ENCODE results near the gene WWTR1.

WWTR1 gene

GRCh38 chr3:149621218-149622005, 36.4 kb downstream of the WWTR1 start:
- DNase-seq = peak; percentile 91

- peak; percentile 90 for DNase-seq
Measured at GRCh38 chr3:149620291-149621020, 37.4 kb downstream of the WWTR1 start.

DNA sequence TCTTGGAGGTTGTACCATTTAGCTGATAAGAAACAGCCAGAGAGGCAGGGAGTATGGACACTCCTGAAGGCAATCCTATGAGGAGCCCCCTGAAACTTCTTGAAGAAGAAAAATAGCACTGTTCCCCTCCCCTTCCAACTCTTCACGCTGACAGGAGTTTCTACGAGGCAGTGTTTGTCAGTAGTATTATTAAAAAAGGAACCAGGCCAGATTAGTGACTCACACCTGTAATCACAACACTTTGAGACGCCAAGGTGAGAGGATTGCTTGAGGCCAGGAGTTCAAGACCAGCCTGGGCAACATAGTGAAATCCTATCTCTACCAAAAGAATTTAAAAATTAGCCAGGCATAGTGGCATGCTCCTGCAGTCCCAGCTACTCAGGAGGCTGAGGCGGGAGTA, 38.7 kb downstream of the WWTR1 start:
- no peak for DNase-seq

DNA sequence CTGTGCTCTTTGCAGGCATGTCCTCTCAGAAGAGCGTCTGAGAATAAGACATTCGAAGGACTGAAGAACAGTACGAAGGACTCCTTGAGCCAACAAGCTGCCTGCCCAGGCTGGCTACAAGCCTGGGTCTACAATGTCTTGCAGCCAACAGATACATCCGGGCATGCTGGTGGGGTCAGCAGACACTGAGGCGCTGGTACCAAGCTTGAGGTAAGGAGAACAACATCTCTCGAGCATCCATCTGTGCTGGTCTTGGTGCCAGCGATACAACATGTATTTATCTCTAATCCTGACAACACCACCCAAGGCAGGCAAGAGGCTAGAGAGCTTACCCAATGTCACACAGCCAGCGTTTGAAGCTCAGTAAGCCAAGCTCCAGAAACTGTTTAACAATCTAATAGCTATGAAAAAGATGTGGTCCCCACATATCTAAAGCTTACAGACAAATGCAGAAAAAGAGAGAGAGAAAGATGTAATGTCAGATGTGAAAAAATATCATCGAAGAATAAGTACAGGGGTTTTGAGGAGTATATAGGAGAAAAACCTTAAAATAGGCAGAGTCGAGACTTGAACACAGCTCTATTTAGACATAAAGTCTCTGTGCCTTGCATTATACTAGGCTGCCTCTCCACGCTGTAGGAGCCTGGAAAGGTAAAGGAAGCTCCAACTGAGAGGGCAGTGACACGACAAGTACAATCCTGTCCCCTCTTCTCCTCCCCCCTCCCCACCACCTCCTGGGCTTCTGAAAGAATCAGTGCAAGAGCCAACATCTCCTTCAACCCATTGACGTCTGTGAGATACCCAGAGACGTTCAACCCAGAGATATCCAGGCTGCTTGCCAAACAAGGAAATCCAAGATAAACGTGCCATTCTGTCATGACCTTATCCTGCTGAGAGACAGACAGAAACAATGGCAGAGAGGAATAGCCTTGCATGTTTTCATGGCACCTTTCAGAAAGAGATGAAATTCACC, 39.4 kb downstream of the WWTR1 start:
- DNase-seq = no peak

- DNase-seq = no peak
Measured at GRCh38 chr3:149615731-149616221, 42.0 kb downstream of the WWTR1 start.

GRCh38 chr3:149613988-149614387, 43.8 kb downstream of the WWTR1 start:
- no peak for DNase-seq

DNA sequence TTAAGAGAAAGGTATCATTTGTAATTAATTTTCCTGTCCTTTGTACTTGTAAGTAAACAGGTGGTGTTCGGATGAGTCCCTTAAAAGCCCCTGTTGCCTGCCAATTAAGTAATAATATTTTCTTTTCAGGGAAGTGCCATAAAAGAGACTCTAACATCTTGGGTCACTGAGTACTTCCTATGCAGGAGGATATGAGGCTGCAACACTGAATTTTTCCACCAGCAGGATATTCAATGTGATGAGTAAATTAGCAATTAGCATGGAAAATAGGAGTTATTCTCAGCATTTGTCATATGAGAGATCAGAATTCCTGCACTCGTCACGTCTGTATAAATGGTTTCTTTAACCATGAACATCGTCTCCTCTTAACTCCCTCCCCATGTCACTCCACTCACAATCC, 45.4 kb downstream of the WWTR1 start:
- no peak for DNase-seq

- DNase-seq = no peak
Measured at GRCh38 chr3:149611149-149611548, 46.7 kb downstream of the WWTR1 start.

GRCh38 chr3:149610351-149611105, 47.3 kb downstream of the WWTR1 start:
- DNase-seq = no peak

DNA sequence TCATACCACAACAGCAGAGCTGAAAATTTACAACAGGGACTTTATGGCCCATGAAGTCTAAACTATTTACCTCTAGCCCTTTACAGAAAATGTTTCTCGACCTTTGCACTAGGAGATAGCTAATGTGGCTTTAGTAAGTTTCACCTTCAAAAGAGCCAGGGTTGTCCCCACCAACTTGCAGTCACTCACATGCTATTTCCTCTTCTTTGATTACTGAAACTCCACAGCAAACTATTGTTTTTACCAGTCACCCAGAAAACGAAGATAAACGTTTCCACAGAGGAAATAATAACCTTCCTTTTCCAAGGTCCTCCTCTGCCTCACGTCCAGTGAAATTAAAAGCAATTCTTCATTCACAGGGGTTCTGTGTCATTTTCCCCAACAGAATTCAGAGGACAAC, 48.2 kb downstream of the WWTR1 start:
- DNase-seq = no peak

DNA sequence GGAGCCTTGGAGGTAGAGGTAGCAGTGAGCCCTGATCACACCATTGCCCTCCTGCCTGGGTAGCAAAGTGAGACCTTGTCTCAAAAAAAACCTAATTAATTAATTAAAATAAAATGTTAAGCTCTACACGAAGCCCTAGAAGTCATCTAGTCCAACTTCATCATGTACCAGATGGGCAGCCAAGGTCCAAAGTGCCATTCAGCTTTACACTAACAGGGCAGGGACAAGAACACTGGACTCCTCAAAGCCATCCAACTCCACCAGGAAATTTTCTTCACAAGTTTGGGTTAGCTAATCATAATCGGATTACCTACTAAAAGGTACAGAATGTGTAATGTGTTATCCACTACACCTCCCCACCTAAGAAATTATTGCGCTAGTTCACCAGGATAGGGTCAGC, 48.8 kb downstream of the WWTR1 start:
- DNase-seq = no peak

DNA sequence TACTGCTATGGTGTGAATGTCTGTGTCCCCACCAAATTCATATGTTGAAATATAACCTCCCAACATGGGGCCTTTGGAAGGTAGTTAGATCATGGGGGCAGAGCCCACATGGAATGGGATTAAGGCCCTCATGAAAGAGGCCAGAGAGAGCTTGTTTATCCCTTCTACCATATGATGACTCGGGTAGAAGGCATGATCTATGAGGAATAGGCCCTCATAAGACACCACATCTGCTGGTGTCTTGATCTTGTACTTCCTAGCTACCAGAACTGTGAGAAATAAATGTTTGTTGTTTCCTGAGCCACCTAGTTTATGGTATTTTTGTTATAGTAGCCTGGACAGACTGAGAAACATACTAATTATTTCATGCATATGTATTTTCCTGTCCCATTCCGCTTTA, 51.9 kb downstream of the WWTR1 start:
- DNase-seq = peak; percentile 66

DNA sequence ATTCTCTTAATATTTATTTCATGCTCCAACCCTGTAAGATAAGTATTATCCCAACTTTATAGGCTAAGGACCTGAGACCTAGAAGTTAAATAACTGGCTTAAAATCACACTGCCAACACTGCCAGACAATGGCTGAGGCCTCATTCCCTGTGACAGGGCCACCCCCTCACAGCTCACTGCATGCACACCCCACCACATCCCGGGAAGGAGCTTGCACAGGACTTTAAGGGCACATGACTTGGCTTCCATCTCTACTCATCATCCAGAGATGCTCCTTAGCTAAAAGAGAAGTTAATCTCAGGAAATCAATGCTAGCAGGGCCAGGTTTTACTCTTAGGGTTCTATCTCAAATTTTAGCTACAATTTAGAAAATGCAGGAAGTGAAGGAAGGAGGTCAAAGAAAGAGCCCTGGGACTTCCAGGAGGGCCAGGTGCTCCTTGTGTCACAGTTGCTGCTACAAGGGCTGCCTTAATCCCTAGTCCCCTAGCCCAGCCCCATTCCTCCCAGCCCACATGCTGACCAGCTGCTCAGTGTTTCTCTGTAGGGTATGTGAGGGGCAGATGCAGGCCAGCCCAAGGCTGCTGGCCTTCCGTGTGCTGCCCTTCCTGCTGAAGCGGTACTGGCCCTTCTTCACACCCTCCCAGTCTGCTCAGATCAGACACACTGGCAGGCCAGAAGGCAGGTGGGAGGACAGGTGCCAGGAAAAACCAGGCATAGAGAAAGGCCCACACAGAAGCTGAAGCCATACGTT, 53.5 kb downstream of the WWTR1 start:
- no peak for DNase-seq

GRCh38 chr3:149603126-149604074, 54.4 kb downstream of the WWTR1 start:
- DNase-seq = peak; percentile 86

- no peak for DNase-seq
Measured at GRCh38 chr3:149600634-149601033, 57.2 kb downstream of the WWTR1 start.

GRCh38 chr3:149599236-149599635, 58.6 kb downstream of the WWTR1 start:
- no peak for DNase-seq

DNA sequence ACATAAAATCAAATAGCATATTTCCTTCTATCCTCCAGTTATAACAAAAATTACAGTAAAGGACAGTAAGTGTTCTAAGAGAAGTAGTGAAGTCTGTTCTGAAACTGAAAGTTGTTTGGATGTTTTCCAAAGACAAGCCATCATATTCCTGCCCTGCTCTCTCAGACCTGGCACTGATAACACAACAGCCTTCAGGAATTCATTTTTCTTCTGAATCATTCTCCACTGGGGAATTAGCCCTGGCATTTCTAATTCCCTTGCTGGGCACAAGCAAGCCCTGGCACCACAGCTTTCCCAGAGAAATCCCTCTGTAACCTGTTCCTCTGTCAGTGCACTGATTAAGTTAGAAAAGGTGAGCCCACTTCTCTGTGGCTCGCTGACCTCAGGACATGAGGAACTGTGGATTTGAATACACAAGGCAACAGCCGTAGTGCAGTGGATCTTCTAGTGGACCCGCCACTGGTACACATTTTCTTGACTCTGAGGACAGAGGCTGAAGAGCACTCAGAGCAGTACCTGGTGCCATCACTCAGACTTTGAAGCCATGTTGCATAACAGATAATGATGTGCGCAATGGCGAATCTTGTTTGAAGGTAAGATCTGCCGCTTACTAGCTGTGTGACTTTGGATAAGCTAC, 61.6 kb downstream of the WWTR1 start:
- DNase-seq = no peak

DNA sequence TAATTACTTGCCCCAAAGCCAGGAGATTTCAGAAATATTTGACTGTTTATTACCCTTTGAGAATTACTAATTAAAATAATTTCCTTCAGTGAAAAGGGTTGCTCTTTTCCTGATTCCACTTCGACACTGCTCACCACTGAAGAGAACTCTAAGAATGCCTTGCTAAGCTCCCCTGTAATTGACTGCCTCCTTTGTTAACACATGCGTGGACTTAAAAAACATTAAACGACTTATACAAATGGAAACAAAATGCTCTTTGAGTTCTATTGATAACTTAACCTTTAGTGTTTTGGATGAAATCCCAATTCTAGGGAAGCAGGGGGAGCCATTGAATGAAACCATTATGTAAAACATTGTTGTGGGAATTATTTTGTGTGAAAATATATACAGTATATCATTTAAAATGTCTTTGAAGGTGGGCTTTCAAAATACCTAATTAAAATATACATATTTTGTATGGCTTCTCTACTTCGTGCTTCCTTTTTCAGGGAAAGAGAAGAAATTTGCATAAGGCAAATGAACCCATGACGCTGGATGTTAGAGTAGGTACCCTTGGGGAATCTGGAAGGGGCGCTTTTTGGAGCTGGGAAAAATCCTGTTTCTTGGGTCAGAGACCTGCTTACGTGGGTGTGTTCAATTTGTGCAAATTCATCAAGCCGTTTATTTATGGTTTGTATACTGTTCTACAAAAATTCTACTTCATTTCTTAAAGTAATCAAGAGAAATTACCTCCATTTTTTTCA, 64.2 kb downstream of the WWTR1 start:
- no peak for DNase-seq

DNA sequence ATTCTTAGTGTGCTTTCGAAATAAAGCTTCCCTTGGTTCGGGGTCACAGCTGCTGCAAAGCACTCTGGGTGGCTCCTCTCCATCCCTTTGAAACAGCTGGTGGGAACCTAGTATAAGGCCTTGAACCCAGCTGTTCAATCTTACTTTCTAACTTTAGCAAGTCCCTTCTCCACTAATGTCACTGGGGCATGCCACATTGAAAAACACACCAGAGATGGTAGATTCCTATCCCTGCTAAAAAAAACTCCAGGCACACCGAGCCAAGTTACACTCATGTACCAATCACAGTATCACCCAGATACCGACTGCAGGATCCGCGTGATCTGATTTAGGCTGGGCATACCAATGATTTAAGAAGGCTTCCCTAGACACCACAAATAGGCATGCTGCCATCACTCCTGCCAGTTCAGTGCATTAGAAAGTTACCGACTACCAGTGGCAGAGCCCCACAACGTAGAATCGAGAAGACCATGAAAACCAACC, 65.0 kb downstream of the WWTR1 start:
- DNase-seq = no peak

All from fibroblast of skin of abdomen (primary cell).